Keratinocyte (primary cell): Measurements from ENCODE around the gene CHST12. TPM values are rescaled to one million over a fixed set of nuclear protein-coding genes. Genes with fewer than 3 reads are reported as not detected.
"Not testable (repeated sequence)": the region's sequence is repeated elsewhere in the genome, so short reads cannot be mapped to it uniquely, and the experiment has no call there.

Source experiments
- DNase-seq: peaks from one replicate; pipeline ENCODE4 v3.0.0-alpha.2; 2011; ENCODE audit warnings: low read depth, missing footprints, low spot score
- FAIRE-seq: peaks from 2 replicates; lab custom pipeline; 2011; peaks lifted over from hg19 to GRCh38; lab: Jason Lieb, UNC
- H2AFZ ChIP-seq: 2 replicates; pipeline ENCODE4 v1.6.0; 2012; ENCODE audit warnings: low read length, control low read depth, inconsistent platforms; ENCODE audit not compliant: control insufficient read depth
- H3K27ac ChIP-seq: 2 replicates; pipeline ENCODE4 v1.5.1; 2011; ENCODE audit warnings: low read length; ENCODE audit not compliant: control insufficient read depth, insufficient read depth
- H3K27me3 ChIP-seq: 3 replicates; pipeline ENCODE4 v1.6.0; 2011; ENCODE audit warnings: low read length; ENCODE audit not compliant: control insufficient read depth, insufficient read depth; ENCODE audit errors: extremely low read depth
- H3K36me3 ChIP-seq, 2 experiments: 2 replicates in 1 of 2; 3 replicates in 1 of 2; pipeline ENCODE4 v1.5.1; 2011; ENCODE audit warnings: low read length in 2 of 2, mild to moderate bottlenecking in 1 of 2; ENCODE audit not compliant: control insufficient read depth in 2 of 2, insufficient read depth in 2 of 2; ENCODE audit errors: extremely low read depth in 1 of 2
- H3K4me1 ChIP-seq: 3 replicates; pipeline ENCODE4 v1.5.1; 2011; ENCODE audit warnings: low read length; ENCODE audit not compliant: control insufficient read depth, insufficient read depth; ENCODE audit errors: extremely low read depth
- H3K4me2 ChIP-seq: 3 replicates; pipeline ENCODE4 v1.6.0; 2011; ENCODE audit warnings: low read depth, low read length; ENCODE audit not compliant: control insufficient read depth, insufficient read depth; ENCODE audit errors: extremely low read depth
- H3K4me3 ChIP-seq, 3 experiments: fragments of 200-600 bp in 1 of 3; sonication (generic) in 1 of 3; 2 replicates in 2 of 3; 3 replicates in 1 of 3; pipeline ENCODE4 v1.5.1; 2011 to 2016; ENCODE audit warnings: low read length in 3 of 3, mild to moderate bottlenecking in 3 of 3, control low read depth in 2 of 3, inconsistent platforms in 1 of 3, low read depth in 1 of 3, mixed read lengths in 1 of 3, mixed run types in 1 of 3, moderate library complexity in 1 of 3; ENCODE audit not compliant: control insufficient read depth in 2 of 3, insufficient read depth in 2 of 3; ENCODE audit errors: extremely low read depth in 1 of 3
- H3K79me2 ChIP-seq: 2 replicates; pipeline ENCODE4 v1.6.0; 2012; ENCODE audit warnings: low read length; ENCODE audit not compliant: control insufficient read depth, insufficient read depth
- H3K9ac ChIP-seq: 3 replicates; pipeline ENCODE4 v1.6.0; 2011; ENCODE audit warnings: low read length; ENCODE audit not compliant: control insufficient read depth, insufficient read depth; ENCODE audit errors: extremely low read depth
- H3K9me1 ChIP-seq: 3 replicates; pipeline ENCODE4 v1.6.0; 2011; ENCODE audit warnings: low read length; ENCODE audit not compliant: control insufficient read depth, insufficient read depth; ENCODE audit errors: extremely low read depth
- H3K9me3 ChIP-seq: 2 replicates; pipeline ENCODE4 v1.5.1; 2012; ENCODE audit warnings: low read depth, low read length; ENCODE audit not compliant: control insufficient read depth
- H4K20me1 ChIP-seq: 3 replicates; pipeline ENCODE4 v1.6.0; 2011; ENCODE audit warnings: low read length; ENCODE audit not compliant: control insufficient read depth, insufficient read depth; ENCODE audit errors: extremely low read depth
- EZH2 ChIP-seq: IDR thresholded peaks from one replicate; pipeline ENCODE4 v1.6.1; 2012; ENCODE audit warnings: inconsistent platforms, mild to moderate bottlenecking, low read length, moderate library complexity
- dilution Hi-C: fragments of 300-500 bp; cut with MboI; formaldehyde crosslinking; loops from one replicate; pipeline ENCODE4 v1.7.0; 2020; ENCODE audit warnings: low sequenced_read_pairs; ENCODE audit not compliant: extremely low pct_ligation_motif_present
- polyA plus RNA-seq, 5 experiments: library from polyadenylated mRNA; depleted of rRNA in 3 of 5; stranded (reverse) in 3 of 5; stranded (forward) in 1 of 5; unstranded in 1 of 5; fragments of >200 nt; gene quantifications; 1 replicate in 1 of 5; 2 replicates in 3 of 5; 3 replicates in 1 of 5; pipeline versions ENCODE4 v1.2.1 to v1.2.3, GENCODE V29; 2011 to 2012; ENCODE audit warnings: missing spikeins in 2 of 5, low read depth in 1 of 5, low replicate concordance in 1 of 5
- TF ChIP-seq, protein P1 (sequence below), 3 experiments: IDR thresholded peaks in 1 of 3; conservative IDR thresholded peaks in 1 of 3; optimal IDR thresholded peaks in 1 of 3; 2 replicates in 2 of 3; 3 replicates in 1 of 3; pipeline versions ENCODE3 to v1.5.1; 2011; ENCODE audit warnings: low read length in 3 of 3, mild to moderate bottlenecking in 3 of 3, moderate library complexity in 2 of 3, control low read depth in 1 of 3, inconsistent platforms in 1 of 3; ENCODE audit not compliant: insufficient read depth in 2 of 3; ENCODE audit errors: extremely low read depth in 1 of 3

The CHST12 gene
- polyA plus RNA-seq, 1 donor (not counting 4 experiments of a cell fraction or from before 2014, with no cell fraction given) = 5.0 TPM

DNA sequence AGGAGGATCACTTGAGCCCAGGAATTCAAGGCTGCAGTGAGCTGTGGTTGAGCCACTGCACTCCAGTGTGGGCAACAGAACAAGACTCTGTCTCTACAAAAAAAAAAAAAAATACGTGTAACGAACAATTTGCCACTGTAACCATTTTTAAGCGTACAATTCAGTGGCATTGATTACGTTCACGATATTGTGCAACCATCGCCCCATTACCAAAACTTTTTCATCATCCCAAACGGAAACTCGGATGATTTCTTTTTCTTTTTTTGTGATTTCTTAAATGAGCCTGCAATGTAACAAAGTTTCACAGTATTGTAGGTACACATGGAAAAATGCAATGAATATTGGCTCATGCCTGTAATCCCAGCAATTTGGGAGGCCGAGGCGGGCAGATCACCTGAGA lies 63.3 kb downstream of the CHST12 start:
- Histone ChIP-seq H3K27me3 (peaks cover 5% of the 10 kb centered on the region), H3K4me2 (no peak overlapping the region), H3K79me2 (no peaks in the 10 kb centered on the region), H4K20me1 (no peaks in the 10 kb centered on the region), H3K27ac (no peak overlapping the region), H3K9ac (no peak overlapping the region), H2AFZ (no peak overlapping the region), H3K4me1 (peaks cover 9% of the 10 kb centered on the region), H3K9me1 (no peaks in the 10 kb centered on the region), H3K36me3 (no peaks in the 10 kb centered on the region), H3K4me3 (no peak overlapping the region), H3K9me3 (no peaks in the 10 kb centered on the region)
- TF ChIP-seq EZH2 = no peak
- TF ChIP-seq, protein P1, sequence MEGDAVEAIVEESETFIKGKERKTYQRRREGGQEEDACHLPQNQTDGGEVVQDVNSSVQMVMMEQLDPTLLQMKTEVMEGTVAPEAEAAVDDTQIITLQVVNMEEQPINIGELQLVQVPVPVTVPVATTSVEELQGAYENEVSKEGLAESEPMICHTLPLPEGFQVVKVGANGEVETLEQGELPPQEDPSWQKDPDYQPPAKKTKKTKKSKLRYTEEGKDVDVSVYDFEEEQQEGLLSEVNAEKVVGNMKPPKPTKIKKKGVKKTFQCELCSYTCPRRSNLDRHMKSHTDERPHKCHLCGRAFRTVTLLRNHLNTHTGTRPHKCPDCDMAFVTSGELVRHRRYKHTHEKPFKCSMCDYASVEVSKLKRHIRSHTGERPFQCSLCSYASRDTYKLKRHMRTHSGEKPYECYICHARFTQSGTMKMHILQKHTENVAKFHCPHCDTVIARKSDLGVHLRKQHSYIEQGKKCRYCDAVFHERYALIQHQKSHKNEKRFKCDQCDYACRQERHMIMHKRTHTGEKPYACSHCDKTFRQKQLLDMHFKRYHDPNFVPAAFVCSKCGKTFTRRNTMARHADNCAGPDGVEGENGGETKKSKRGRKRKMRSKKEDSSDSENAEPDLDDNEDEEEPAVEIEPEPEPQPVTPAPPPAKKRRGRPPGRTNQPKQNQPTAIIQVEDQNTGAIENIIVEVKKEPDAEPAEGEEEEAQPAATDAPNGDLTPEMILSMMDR (optimal IDR thresholded peaks at IDR 0.05 in 1 of 3, IDR thresholded peaks at IDR 0.05 in 1 of 3, conservative IDR thresholded peaks at IDR 0.05 in 1 of 3; ENCODE audit: extremely low read depth in 1 of 3, insufficient read depth in 2 of 3, low read length in 3 of 3) = no peak
- no peak for DNase-seq
- no peak for FAIRE-seq
- dilution Hi-C loops = no loop called here

DNA sequence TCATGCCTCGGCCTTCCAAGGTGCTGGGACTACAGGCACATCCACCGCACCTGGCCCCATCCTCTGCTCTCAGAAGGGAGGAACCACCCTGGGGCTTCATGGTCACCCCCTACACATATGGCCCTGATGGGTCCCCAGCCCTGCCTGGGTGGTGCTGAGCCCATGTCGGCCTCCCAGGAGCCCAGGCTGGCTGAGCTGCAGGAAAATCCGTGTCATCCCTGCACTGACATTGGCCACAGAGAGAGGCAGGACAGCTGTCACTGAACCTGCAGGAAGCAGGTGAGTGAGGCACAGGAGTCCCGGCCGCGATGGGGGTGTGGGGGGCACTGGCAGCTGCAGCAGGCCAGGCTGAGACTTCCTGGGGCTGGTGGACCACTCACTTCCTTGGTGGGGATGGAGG lies 64.8 kb downstream of the CHST12 start:
- Histone ChIP-seq H3K79me2 (no peaks in the 10 kb centered on the region), H3K4me1 (peaks cover 9% of the 10 kb centered on the region), H3K4me3 (no peak overlapping the region), H3K27ac (no peak overlapping the region), H4K20me1 (no peaks in the 10 kb centered on the region), H3K27me3 (peaks cover 5% of the 10 kb centered on the region), H3K9me1 (no peaks in the 10 kb centered on the region), H3K9ac (no peak overlapping the region), H3K9me3 (no peaks in the 10 kb centered on the region), H3K36me3 (no peaks in the 10 kb centered on the region), H3K4me2 (no peak overlapping the region), H2AFZ (no peak overlapping the region)
- dilution Hi-C loops = no loop called here
- FAIRE-seq = no peak
- DNase-seq = no peak
- TF ChIP-seq EZH2 = no peak
- TF ChIP-seq, protein P1 (optimal IDR thresholded peaks at IDR 0.05 in 1 of 3, IDR thresholded peaks at IDR 0.05 in 1 of 3, conservative IDR thresholded peaks at IDR 0.05 in 1 of 3; ENCODE audit: extremely low read depth in 1 of 3, insufficient read depth in 2 of 3, low read length in 3 of 3) = no peak

DNA sequence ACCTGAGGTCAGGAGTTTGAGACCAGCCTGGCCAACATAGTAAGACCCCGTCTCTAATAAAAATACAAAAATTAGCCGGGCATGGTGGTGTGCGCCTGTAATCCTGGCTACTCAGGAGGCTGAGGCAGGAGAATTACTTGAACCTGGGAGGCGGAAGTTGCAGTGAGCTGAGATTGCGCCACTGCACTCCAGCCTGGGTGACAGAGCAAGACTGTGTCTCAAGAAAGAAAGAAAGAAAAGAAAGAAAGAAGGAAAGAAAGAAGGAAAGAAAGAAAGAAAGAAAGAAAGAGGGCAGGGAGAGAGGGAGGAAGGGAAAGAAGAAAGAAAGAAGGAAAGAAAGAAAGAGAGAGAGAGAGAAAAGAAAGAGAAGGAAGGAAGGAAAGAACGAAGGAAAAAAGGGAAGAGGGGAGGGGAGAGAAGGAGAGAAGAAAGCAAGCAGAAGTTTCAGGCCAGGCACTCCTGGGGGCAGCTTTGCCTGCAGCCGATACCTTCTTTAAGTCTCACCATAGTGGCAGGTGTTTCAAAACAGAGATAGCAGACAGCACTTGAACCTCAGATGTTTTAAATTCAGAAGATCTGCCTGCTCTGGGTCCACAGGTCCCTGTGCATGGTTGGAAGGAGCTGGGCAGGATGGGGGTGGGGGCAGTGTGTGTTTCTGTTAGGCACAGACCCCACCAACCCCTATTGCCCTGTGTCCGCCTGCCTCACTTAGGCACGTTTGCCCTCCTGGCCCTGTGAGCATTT lies 66.2 kb downstream of the CHST12 start:
- H3K27ac ChIP-seq, H3K4me3 ChIP-seq, dilution Hi-C loops, H4K20me1 ChIP-seq, H3K79me2 ChIP-seq, H3K4me1 ChIP-seq, H3K36me3 ChIP-seq, H3K27me3 ChIP-seq, DNase-seq, FAIRE-seq, H2AFZ ChIP-seq, H3K9ac ChIP-seq, H3K4me2 ChIP-seq, H3K9me3 ChIP-seq, H3K9me1 ChIP-seq: not testable (repeated sequence)
